Measurements from ENCODE around the gene DGKB. TPM values are rescaled to one million over a fixed set of nuclear protein-coding genes. Genes with fewer than 3 reads are reported as not detected.

DGKB gene
- total RNA-seq, 1 donor from 2014 or later: 5.5 TPM

- Histone ChIP-seq H3F3A (ENCODE audit: low read depth) (peaks cover 7% of the 10 kb centered on the region), H3K4me2 (peak overlapping the region; percentile 48)
- DNase-seq (ENCODE audit: low spot score): peak; percentile 69
Measured at GRCh38 chr7:14891289-14891688, 11.3 kb downstream of the DGKB start.

GRCh38 chr7:14888962-14889361, 13.6 kb downstream of the DGKB start:
- H3K9ac ChIP-seq: no peak overlapping the region
- Mint-ChIP-seq H3K27ac (no peak overlapping the region), H3K9me3 (no peaks in the 10 kb centered on the region), H3K4me3 (no peak overlapping the region), H3K36me3 (no peaks in the 10 kb centered on the region), H3K27me3 (ENCODE audit: insufficient read depth, low read depth) (no peaks in the 10 kb centered on the region), H3K4me1 (peaks cover 9% of the 10 kb centered on the region)
- DNase-seq (ENCODE audit: low spot score): no peak
- no peaks in the 10 kb centered on the region for H4K20me1 ChIP-seq (ENCODE audit: low read depth)
- no peak overlapping the region for H3K4me2 ChIP-seq
- no peak overlapping the region for H3K27ac ChIP-seq
- H3K79me2 ChIP-seq (ENCODE audit: low read depth): no peaks in the 10 kb centered on the region
- no peak overlapping the region for H2AFZ ChIP-seq (replicated peaks)
- no peaks in the 10 kb centered on the region for H3K36me3 ChIP-seq
- no peaks in the 10 kb centered on the region for H3K9me3 ChIP-seq (ENCODE audit: low read depth)
- peaks cover 22% of the 10 kb centered on the region for H3K4me1 ChIP-seq
- TF ChIP-seq EZH2 (IDR thresholded peaks at IDR 0.05): no peak
- no peak for TF ChIP-seq EZH2phosphoT487 (IDR thresholded peaks at IDR 0.05)
- no peak for TF ChIP-seq CTCF (IDR thresholded peaks at IDR 0.05)
- peaks cover 7% of the 10 kb centered on the region for H3F3A ChIP-seq (ENCODE audit: low read depth)
- no peak overlapping the region for H3K4me3 ChIP-seq
- no peaks in the 10 kb centered on the region for H3K27me3 ChIP-seq

More at GRCh38 chr7:14891289-14891688, 11.3 kb downstream of the DGKB start:
- no peak overlapping the region for H3K27ac ChIP-seq
- no peak overlapping the region for H3K4me3 Mint-ChIP-seq
- no peaks in the 10 kb centered on the region for H4K20me1 ChIP-seq (ENCODE audit: low read depth)
- H3K36me3 Mint-ChIP-seq: no peaks in the 10 kb centered on the region
- H3K4me3 ChIP-seq: no peak overlapping the region
- H2AFZ ChIP-seq (replicated peaks): no peak overlapping the region
- H3K4me1 Mint-ChIP-seq: peaks cover 11% of the 10 kb centered on the region
- no peaks in the 10 kb centered on the region for H3K27me3 ChIP-seq
- H3K27me3 Mint-ChIP-seq (ENCODE audit: insufficient read depth, low read depth): no peaks in the 10 kb centered on the region
- no peaks in the 10 kb centered on the region for H3K9me3 Mint-ChIP-seq
- no peaks in the 10 kb centered on the region for H3K79me2 ChIP-seq (ENCODE audit: low read depth)
- no peak overlapping the region for H3K9ac ChIP-seq
- H3K27ac Mint-ChIP-seq: no peak overlapping the region
- TF ChIP-seq EZH2phosphoT487 (IDR thresholded peaks at IDR 0.05): peak; percentile 63
- TF ChIP-seq CTCF (IDR thresholded peaks at IDR 0.05): no peak
- no peak for TF ChIP-seq EZH2 (IDR thresholded peaks at IDR 0.05)
- no peaks in the 10 kb centered on the region for H3K9me3 ChIP-seq (ENCODE audit: low read depth)
- no peaks in the 10 kb centered on the region for H3K36me3 ChIP-seq
- H3K4me1 ChIP-seq: peaks cover 22% of the 10 kb centered on the region

DNA sequence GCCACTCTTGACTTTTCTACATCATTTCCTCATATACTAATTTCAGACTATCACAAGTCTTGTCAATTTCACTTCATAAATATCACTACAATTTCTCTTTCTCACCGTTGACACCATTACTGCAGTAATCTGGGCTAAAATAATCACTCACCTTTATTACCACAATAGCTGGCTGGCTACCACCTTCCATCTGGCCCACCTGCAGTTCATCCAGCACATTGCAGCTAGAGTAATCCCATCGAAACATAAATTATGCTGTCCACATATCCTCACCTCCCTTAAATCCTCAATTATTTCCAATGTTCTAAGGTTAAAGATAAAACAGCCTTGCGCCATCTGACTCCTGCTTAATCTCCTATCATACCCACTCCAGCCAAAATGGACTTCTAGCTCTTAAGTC, 16.0 kb downstream of the DGKB start:
- no peaks in the 10 kb centered on the region for H3K9me3 ChIP-seq (ENCODE audit: low read depth)
- no peak overlapping the region for H3K4me2 ChIP-seq
- DNase-seq (ENCODE audit: low spot score): no peak
- H3K27me3 ChIP-seq: no peaks in the 10 kb centered on the region
- TF ChIP-seq EZH2 (IDR thresholded peaks at IDR 0.05) (no peak), CTCF (IDR thresholded peaks at IDR 0.05) (no peak), EZH2phosphoT487 (IDR thresholded peaks at IDR 0.05) (no peak)
- no peak overlapping the region for H3K4me3 ChIP-seq
- Mint-ChIP-seq H3K27me3 (ENCODE audit: insufficient read depth, low read depth) (no peaks in the 10 kb centered on the region), H3K9me3 (no peaks in the 10 kb centered on the region), H3K4me3 (no peak overlapping the region), H3K36me3 (no peaks in the 10 kb centered on the region), H3K27ac (no peak overlapping the region), H3K4me1 (peaks cover 9% of the 10 kb centered on the region)
- H3K27ac ChIP-seq: no peak overlapping the region
- H2AFZ ChIP-seq (replicated peaks): no peak overlapping the region
- H3K4me1 ChIP-seq: peaks cover 16% of the 10 kb centered on the region
- peaks cover 3% of the 10 kb centered on the region for H3F3A ChIP-seq (ENCODE audit: low read depth)
- H3K79me2 ChIP-seq (ENCODE audit: low read depth): no peaks in the 10 kb centered on the region
- H3K9ac ChIP-seq: no peak overlapping the region
- H3K36me3 ChIP-seq: no peaks in the 10 kb centered on the region
- H4K20me1 ChIP-seq (ENCODE audit: low read depth): no peaks in the 10 kb centered on the region
